ENCODE data around the gene CDC5L. TPM values are rescaled to one million over a fixed set of nuclear protein-coding genes. Genes with fewer than 3 reads are reported as not detected.

Gene CDC5L
- total RNA-seq, 1 experiment from 2014 or later: 24.6 TPM

- ATAC-seq: no peak
- DNase-seq (ENCODE audit: low read depth, low spot score): no peak
- peaks cover 0 to 6% of the 10 kb centered on the region in 2 experiments; a peak in 1 of 4 replicates for H3K9me3 ChIP-seq (ENCODE audit: control insufficient read depth in 1 of 2, insufficient read depth in 1 of 2, low read depth in 1 of 2, low read length in 2 of 2)
- H3K36me3 ChIP-seq (ENCODE audit: control insufficient read depth in 1 of 2, insufficient read depth in 2 of 2, low read length in 2 of 2): peaks cover 3 to 5% of the 10 kb centered on the region in 2 experiments; a peak in 2 of 4 replicates
- no peak overlapping the region for H3K4me3 ChIP-seq (replicated peaks in 1 of 2; ENCODE audit: low read depth in 1 of 2, low read length in 2 of 2)
- no peaks in the 10 kb centered on the region for H3K27me3 ChIP-seq (ENCODE audit: insufficient read depth, low read length)
- no peaks in the 10 kb centered on the region; the same call in 1 of the 2 replicates for H4K20me1 ChIP-seq (ENCODE audit: insufficient read depth)
- TF ChIP-seq CTCF (IDR thresholded peaks at IDR 0.05 in 2 of 3, conservative IDR thresholded peaks at IDR 0.05 in 1 of 3; ENCODE audit: borderline replicate concordance in 1 of 3, insufficient read depth in 1 of 3, low read depth in 2 of 3, low read length in 2 of 3) (no peak), CEBPB (IDR thresholded peaks at IDR 0.05; ENCODE audit: low read depth) (no peak), POLR2A (IDR thresholded peaks at IDR 0.05; ENCODE audit: borderline replicate concordance, extremely low read depth, insufficient read depth, insufficient read length) (no peak), SRF (IDR thresholded peaks at IDR 0.05; ENCODE audit: low read depth) (no peak), EZH2phosphoT487 (IDR thresholded peaks at IDR 0.05; ENCODE audit: borderline replicate concordance) (no peak), ZNF274 (IDR thresholded peaks at IDR 0.05; ENCODE audit: low read depth, low read length) (no peak)
- H3K9me2 ChIP-seq (ENCODE audit: insufficient read depth): no peaks in the 10 kb centered on the region
- peaks cover 5 to 10% of the 10 kb centered on the region in 2 experiments; a peak in 3 of 4 replicates for H3K4me1 ChIP-seq (ENCODE audit: control insufficient read depth in 1 of 2, insufficient read depth in 2 of 2, low read length in 2 of 2)
- no peak overlapping the region for H2AFZ ChIP-seq (ENCODE audit: low read depth, low read length, poor library complexity, severe bottlenecking)
- CTCF ChIA-PET: interaction anchor here (1.2 to 1.5 kb wide), 3 partner anchors 11 to 31 kb away, joined by 3 to 4 read pairs (median 3); no protein-coding TSS in a partner anchor
- peaks cover 19% of the 10 kb centered on the region for H3K79me2 ChIP-seq (ENCODE audit: insufficient read depth, low read length)
- POLR2A ChIA-PET: no interaction called here
- BruUV-seq (replicated peaks): no TSS peak
- H3K9ac ChIP-seq (ENCODE audit: low read length): no peak overlapping the region
- H3K27ac ChIP-seq (ENCODE audit: low read depth, low read length): no peak overlapping the region
- RAD21 ChIA-PET (ENCODE audit: low non-redundant PET in 1 of 2, low total read pairs in 2 of 2, uncharacterized antibody in 2 of 2, unreplicated experiment in 2 of 2): no interaction called here
- intact Hi-C loops (cut with micrococcal nuclease): no loop called here
- no peak overlapping the region for H3K4me2 ChIP-seq (ENCODE audit: low read length)
Observed at GRCh38 chr6:44444853-44445252, 57.3 kb downstream of the CDC5L start.

GRCh38 chr6:44446626-44447300, 59.3 kb downstream of the CDC5L start:
- peaks cover 0 to 6% of the 10 kb centered on the region in 2 experiments; a peak in 1 of 4 replicates for H3K9me3 ChIP-seq (ENCODE audit: control insufficient read depth in 1 of 2, insufficient read depth in 1 of 2, low read depth in 1 of 2, low read length in 2 of 2)
- H3K27me3 ChIP-seq (ENCODE audit: insufficient read depth, low read length): no peaks in the 10 kb centered on the region
- BruUV-seq (replicated peaks): no TSS peak
- peaks cover 16% of the 10 kb centered on the region for H3K79me2 ChIP-seq (ENCODE audit: insufficient read depth, low read length)
- TF ChIP-seq SP1 (IDR thresholded peaks at IDR 0.05; ENCODE audit: low read depth): no peak
- no peak for TF ChIP-seq ZFX (IDR thresholded peaks at IDR 0.05)
- no peak for TF ChIP-seq ELF1 (IDR thresholded peaks at IDR 0.05; ENCODE audit: borderline replicate concordance, low read depth)
- TF ChIP-seq SIN3A (IDR thresholded peaks at IDR 0.05; ENCODE audit: low read depth): no peak
- no peak for TF ChIP-seq EZH2phosphoT487 (IDR thresholded peaks at IDR 0.05; ENCODE audit: borderline replicate concordance)
- no peak for TF ChIP-seq RAD21 (IDR thresholded peaks at IDR 0.05; ENCODE audit: low read depth)
- TF ChIP-seq ATF3 (IDR thresholded peaks at IDR 0.05): no peak
- TF ChIP-seq TCF7L2 (IDR thresholded peaks at IDR 0.05; ENCODE audit: borderline replicate concordance, extremely low read depth, insufficient read depth, insufficient read length): no peak
- TF ChIP-seq REST (IDR thresholded peaks at IDR 0.05; ENCODE audit: low read depth): no peak
- TF ChIP-seq POLR2A (IDR thresholded peaks at IDR 0.05; ENCODE audit: borderline replicate concordance, extremely low read depth, insufficient read depth, insufficient read length): no peak
- ATAC-seq (no peak), DNase-seq (ENCODE audit: low read depth, low spot score) (no peak)
- ChIA-PET POLR2A (no interaction called here), CTCF (interaction anchor here (0.8 to 2.1 kb wide), 4 partner anchors 10 to 29 kb away, joined by 3 to 7 read pairs (median 4); no protein-coding TSS in a partner anchor), RAD21 (ENCODE audit: low non-redundant PET in 1 of 2, low total read pairs in 2 of 2, uncharacterized antibody in 2 of 2, unreplicated experiment in 2 of 2) (no interaction called here)
- H3K36me3 ChIP-seq (ENCODE audit: control insufficient read depth in 1 of 2, insufficient read depth in 2 of 2, low read length in 2 of 2): peaks cover 0 to 10% of the 10 kb centered on the region in 2 experiments; a peak in 3 of 4 replicates
- H3K4me2 ChIP-seq (ENCODE audit: low read length): no peak overlapping the region
- intact Hi-C loops (cut with micrococcal nuclease): no loop called here
- H3K4me3 ChIP-seq (replicated peaks in 1 of 2; ENCODE audit: low read depth in 1 of 2, low read length in 2 of 2): no peak overlapping the region
- no peak overlapping the region for H3K27ac ChIP-seq (ENCODE audit: low read depth, low read length)
- H2AFZ ChIP-seq (ENCODE audit: low read depth, low read length, poor library complexity, severe bottlenecking): no peak overlapping the region
- H3K9ac ChIP-seq (ENCODE audit: low read length): no peak overlapping the region
- no peaks in the 10 kb centered on the region for H3K9me2 ChIP-seq (ENCODE audit: insufficient read depth)
- H4K20me1 ChIP-seq (ENCODE audit: insufficient read depth): no peaks in the 10 kb centered on the region; the same call in 1 of the 2 replicates
- peaks cover 5 to 10% of the 10 kb centered on the region in 2 experiments; a peak in 3 of 4 replicates for H3K4me1 ChIP-seq (ENCODE audit: control insufficient read depth in 1 of 2, insufficient read depth in 2 of 2, low read length in 2 of 2)
